H1 (cell line): ENCODE data around the gene FAM177A1. TPM values are rescaled to one million over a fixed set of nuclear protein-coding genes. Genes with fewer than 3 reads are reported as not detected.

Experiments
- CTCF ChIA-PET: fragments of 300-600 bp; sonication (Branson Sonifier 250); formaldehyde crosslinking; loops from one replicate; lab custom pipeline; 2021; ENCODE audit not compliant: partially characterized antibody; lab: Charles Lee
- POLR2A ChIA-PET: fragments of 300-600 bp; sonication (Branson Sonifier 250); formaldehyde crosslinking; loops from one replicate; lab custom pipeline; 2021; ENCODE audit warnings: inconsistent platforms; ENCODE audit not compliant: partially characterized antibody; lab: Charles Lee
- DNase-seq, 2 experiments: peaks; one replicate each; pipeline versions ENCODE4 v3.0.0 to v3.0.0-alpha.2; 2010 to 2022; ENCODE audit warnings: low spot score in 2 of 2, low read depth in 1 of 2, mixed read lengths in 1 of 2
- FAIRE-seq: peaks from 2 replicates; lab custom pipeline; 2011; peaks lifted over from hg19 to GRCh38; lab: Jason Lieb, UNC
- H2AFZ ChIP-seq: 2 replicates; pipeline ENCODE4 v1.8.1; 2012; ENCODE audit warnings: low read length, inconsistent platforms
- H2AK5ac ChIP-seq: 2 replicates; pipeline ENCODE4 v1.6.1; 2013; ENCODE audit warnings: low read depth, low read length
- H2BK120ac ChIP-seq: replicated peaks from 2 replicates; pipeline ENCODE3; 2013; ENCODE audit warnings: low read depth, low read length, inconsistent platforms
- H2BK12ac ChIP-seq: 2 replicates; pipeline ENCODE4 v1.6.1; 2013; ENCODE audit warnings: low read depth, low read length
- H2BK15ac ChIP-seq: 2 replicates; pipeline ENCODE4 v1.6.1; 2013; ENCODE audit warnings: low read length
- H2BK20ac ChIP-seq: 2 replicates; pipeline ENCODE4 v1.6.1; 2013; ENCODE audit warnings: low read length
- H2BK5ac ChIP-seq: 2 replicates; pipeline ENCODE4 v1.6.1; 2013; ENCODE audit warnings: low read depth, low read length
- H3K14ac ChIP-seq: 2 replicates; pipeline ENCODE4 v1.6.1; 2013; ENCODE audit warnings: inconsistent platforms; ENCODE audit not compliant: insufficient read length
- H3K18ac ChIP-seq: 2 replicates; pipeline ENCODE4 v1.6.1; 2013; ENCODE audit warnings: low read length; ENCODE audit errors: extremely low read depth
- H3K23ac ChIP-seq: 2 replicates; pipeline ENCODE4 v1.6.1; 2013; ENCODE audit warnings: inconsistent platforms; ENCODE audit not compliant: insufficient read length
- H3K23me2 ChIP-seq: 2 replicates; pipeline ENCODE4 v1.6.1; 2013; ENCODE audit warnings: low read depth, low read length
- H3K27ac ChIP-seq: 2 replicates; pipeline ENCODE4 v1.6.1; 2011; ENCODE audit warnings: low read depth, low read length, inconsistent platforms
- H3K27me3 ChIP-seq, 4 experiments: replicated peaks in 1 of 4; 1 replicate in 1 of 4; 2 replicates in 3 of 4; pipeline versions ENCODE4 v1.6.1 to v1.8.1; 2011 to 2013; ENCODE audit warnings: low read length in 3 of 4, mild to moderate bottlenecking in 3 of 4, inconsistent platforms in 2 of 4, mixed read lengths in 2 of 4, moderate library complexity in 1 of 4; ENCODE audit not compliant: control insufficient read depth in 3 of 4, insufficient read depth in 3 of 4; ENCODE audit errors: extremely low read depth in 1 of 4
- H3K36me3 ChIP-seq, 4 experiments: 2 replicates each; pipeline versions ENCODE4 v1.6.1 to v1.8.1; 2011 to 2013; ENCODE audit warnings: mild to moderate bottlenecking in 4 of 4, low read length in 3 of 4, moderate library complexity in 2 of 4, control low read depth in 1 of 4, inconsistent platforms in 1 of 4; ENCODE audit not compliant: insufficient read depth in 4 of 4, control insufficient read depth in 2 of 4
- H3K4ac ChIP-seq: replicated peaks from 2 replicates; pipeline ENCODE3; 2013; ENCODE audit warnings: low read length, low read depth, mixed read lengths, inconsistent platforms; ENCODE audit not compliant: insufficient read length
- H3K4me1 ChIP-seq, 4 experiments: replicated peaks in 1 of 4; 1 replicate in 1 of 4; 2 replicates in 3 of 4; pipeline versions ENCODE4 v1.6.1 to v1.8.1; 2011 to 2013; ENCODE audit warnings: low read length in 3 of 4, inconsistent platforms in 2 of 4, mixed read lengths in 1 of 4; ENCODE audit not compliant: insufficient read depth in 4 of 4, control insufficient read depth in 3 of 4
- H3K4me2 ChIP-seq, 2 experiments: 2 replicates each; pipeline versions ENCODE4 v1.6.1 to v1.8.1; 2011 to 2013; ENCODE audit warnings: low read depth in 2 of 2, low read length in 2 of 2, control low read depth in 1 of 2, inconsistent platforms in 1 of 2, mild to moderate bottlenecking in 1 of 2; ENCODE audit not compliant: insufficient read depth in 1 of 2
- H3K4me3 ChIP-seq, 4 experiments: fragments of 200-600, 300-600 bp in 1 of 4; sonication (generic), shearing (Covaris generic), sonication (Bioruptor Twin) in 1 of 4; 2 replicates each; pipeline versions ENCODE4 v1.5.1 to v1.8.1; 2011 to 2016; ENCODE audit warnings: low read length in 4 of 4, low read depth in 3 of 4, control low read depth in 2 of 4, inconsistent platforms in 2 of 4, mild to moderate bottlenecking in 2 of 4, mixed read lengths in 1 of 4, moderate library complexity in 1 of 4; ENCODE audit not compliant: insufficient read depth in 2 of 4; ENCODE audit errors: extremely low read depth in 1 of 4
- H3K56ac ChIP-seq: replicated peaks from 2 replicates; pipeline ENCODE3; 2013; ENCODE audit warnings: low read depth, mild to moderate bottlenecking, mixed read lengths, low read length, inconsistent platforms; ENCODE audit not compliant: insufficient read length
- H3K79me1 ChIP-seq: 2 replicates; pipeline ENCODE4 v1.6.1; 2013; ENCODE audit warnings: low read depth, low read length, control low read depth
- H3K79me2 ChIP-seq, 2 experiments: 2 replicates each; pipeline versions ENCODE4 v1.6.1 to v1.8.1; 2012 to 2013; ENCODE audit warnings: low read length in 2 of 2, mild to moderate bottlenecking in 2 of 2, inconsistent platforms in 1 of 2; ENCODE audit not compliant: insufficient read depth in 2 of 2, control insufficient read depth in 1 of 2
- H3K9ac ChIP-seq, 4 experiments: replicated peaks in 1 of 4; 1 replicate in 1 of 4; 2 replicates in 3 of 4; pipeline versions ENCODE4 v1.6.1 to v1.8.1; 2011 to 2013; ENCODE audit warnings: low read depth in 3 of 4, low read length in 3 of 4, control low read depth in 2 of 4, mild to moderate bottlenecking in 2 of 4, moderate library complexity in 2 of 4, inconsistent platforms in 1 of 4; ENCODE audit errors: extremely low read depth in 1 of 4
- H3K9me3 ChIP-seq, 2 experiments: 2 replicates each; pipeline versions ENCODE4 v1.6.1 to v1.8.1; 2012 to 2013; ENCODE audit warnings: mild to moderate bottlenecking in 2 of 2, moderate library complexity in 2 of 2, control low read depth in 1 of 2, inconsistent platforms in 1 of 2, low read depth in 1 of 2, low read length in 1 of 2, mixed read lengths in 1 of 2; ENCODE audit not compliant: insufficient read depth in 2 of 2
- H4K20me1 ChIP-seq, 2 experiments: replicated peaks in 1 of 2; 2 replicates each; pipeline versions ENCODE3 to v1.8.1; 2011 to 2013; ENCODE audit warnings: inconsistent platforms in 2 of 2, low read length in 2 of 2, mild to moderate bottlenecking in 1 of 2; ENCODE audit not compliant: insufficient read depth in 2 of 2, control insufficient read depth in 1 of 2
- H4K5ac ChIP-seq: 2 replicates; pipeline ENCODE4 v1.6.1; 2013; ENCODE audit warnings: low read length, low read depth, mixed read lengths, inconsistent platforms; ENCODE audit not compliant: insufficient read length
- H4K8ac ChIP-seq: 2 replicates; pipeline ENCODE4 v1.8.0; 2013; ENCODE audit warnings: mild to moderate bottlenecking, moderate library complexity, low read length, inconsistent platforms; ENCODE audit not compliant: insufficient read depth; ENCODE audit errors: extremely low read depth
- H4K91ac ChIP-seq: replicated peaks from 2 replicates; pipeline ENCODE3; 2013; ENCODE audit warnings: low read length, mixed read lengths, inconsistent platforms; ENCODE audit not compliant: insufficient read length
- BACH1 ChIP-seq: IDR thresholded peaks from 2 replicates; pipeline ENCODE4 v1.6.1; 2012; ENCODE audit warnings: low read length, improper control_type of control experiment
- CTCF ChIP-seq, 3 experiments: IDR thresholded peaks; 1 replicate in 2 of 3; 2 replicates in 1 of 3; pipeline versions ENCODE4 v1.5.1 to v1.6.1; 2011; ENCODE audit warnings: low read length in 3 of 3, mild to moderate bottlenecking in 3 of 3, inconsistent platforms in 2 of 3, low read depth in 1 of 3, moderate library complexity in 1 of 3; ENCODE audit not compliant: insufficient read depth in 1 of 3; ENCODE audit errors: control extremely low read depth in 1 of 3
- NANOG ChIP-seq: IDR thresholded peaks from 2 replicates; pipeline ENCODE4 v1.6.1; 2011; ENCODE audit warnings: low read length, low read depth, mild to moderate bottlenecking, inconsistent platforms; ENCODE audit not compliant: insufficient read depth, poor library complexity, severe bottlenecking
- POU5F1 ChIP-seq: IDR thresholded peaks from 2 replicates; pipeline ENCODE4 v1.6.1; 2011; ENCODE audit warnings: low read depth, mild to moderate bottlenecking, low read length, moderate library complexity
- TBP ChIP-seq: IDR thresholded peaks from 2 replicates; pipeline ENCODE4 v1.6.1; 2011; ENCODE audit warnings: low read depth, low read length, improper control_type of control experiment
- TEAD4 ChIP-seq: IDR thresholded peaks from 2 replicates; pipeline ENCODE4 v1.6.1; 2012; ENCODE audit warnings: low read depth, low read length, inconsistent platforms, mixed read lengths
- YY1 ChIP-seq: IDR thresholded peaks from 2 replicates; pipeline ENCODE4 v1.6.1; 2011; ENCODE audit warnings: low read depth, mild to moderate bottlenecking, low read length
- WGBS, 2 experiments: shearing (Covaris generic) in 1 of 2; methylation state at CpG; one replicate each; pipeline versions ENCODE4 v1.1.6 to v1.1.7; 2013 to 2015; ENCODE audit warnings: low lambda C conversion rate in 2 of 2, mixed read lengths in 2 of 2, inconsistent platforms in 1 of 2, low coverage in 1 of 2, missing lambda C conversion rate in 1 of 2; ENCODE audit not compliant: insufficient replicate concordance in 2 of 2, insufficient coverage in 1 of 2, insufficient read length in 1 of 2; ENCODE audit errors: extremely low coverage in 1 of 2, missing lambda C conversion rate in 1 of 2; 5-methylcytosine and 5-hydroxymethylcytosine counted together
- polyA plus RNA-seq, 7 experiments: library from polyadenylated mRNA; depleted of rRNA in 3 of 7; stranded (reverse) in 5 of 7; unstranded in 2 of 7; fragments of >200 nt in 5 of 7; fragments of 200-250 nt in 2 of 7; gene quantifications; 1 replicate in 5 of 7; 2 replicates in 1 of 7; 4 replicates in 1 of 7; pipeline versions ENCODE4 v1.2.1 to v1.2.3, GENCODE V29; 2011 to 2013; ENCODE audit warnings: missing spikeins in 2 of 7, mixed read lengths in 2 of 7
- total RNA-seq: library from RNA; stranded (reverse); fragmentation: NEBNext Ultra II Directional; extraction: Animal tissue kit (Norgen Biotek cat#: 25700); gene quantifications from 2 replicates; pipeline ENCODE4 v1.2.1, GENCODE V29; 2021

The FAM177A1 gene
- total and polyA plus RNA-seq, 2 of the 8 experiments (the other 6 are each of a cell fraction or from before 2014, with no cell fraction given), result 11.3 to 34.0 TPM

GRCh38 chr14:35083530-35084150 is 37.6 kb downstream of the FAM177A1 start:
- H3K4me3 ChIP-seq, result no peak overlapping the region

More at GRCh38 chr14:35083530-35084150, 37.6 kb downstream of the FAM177A1 start:
- Histone ChIP-seq H2BK12ac (no peak overlapping the region), H2BK5ac (no peak overlapping the region), H2AK5ac (no peak overlapping the region), H3K36me3 (peaks cover 5 to 37% (median 10%) of the 10 kb centered on the region in 4 experiments; a peak in 7 of 8 replicates), H3K18ac (no peak overlapping the region), H3K9me3 (no peaks in the 10 kb centered on the region), H3K14ac (no peak overlapping the region), H4K20me1 (no peaks in the 10 kb centered on the region), H2AFZ (no peak overlapping the region), H2BK20ac (no peak overlapping the region), H3K23me2 (no peaks in the 10 kb centered on the region), H4K5ac (no peak overlapping the region), H4K8ac (no peak overlapping the region), H3K4me2 (no peak overlapping the region), H3K79me2 (no peaks in the 10 kb centered on the region), H3K4me1 (no peaks in the 10 kb centered on the region), H3K79me1 (no peaks in the 10 kb centered on the region), H2BK120ac (no peak overlapping the region), H3K27me3 (no peaks in the 10 kb centered on the region), H3K9ac (no peak overlapping the region), H3K56ac (no peak overlapping the region), H3K4ac (no peak overlapping the region), H2BK15ac (no peak overlapping the region), H3K27ac (no peak overlapping the region)
- ChIA-PET POLR2A (interaction anchor here (0.6 to 0.9 kb wide), 4 partner anchors 38 to 539 kb away, joined by 3 to 5 read pairs (median 3); partner anchors contain the start of gene PPP2R3C), CTCF (no interaction called here)
- no peak for DNase-seq
- FAIRE-seq, result no peak
- TF ChIP-seq CTCF (IDR thresholded peaks at IDR 0.05; ENCODE audit: control extremely low read depth in 1 of 3, insufficient read depth in 1 of 3, low read depth in 1 of 3, low read length in 3 of 3) (no peak), TBP (no peak), POU5F1 (no peak), BACH1 (no peak), TEAD4 (no peak), YY1 (no peak), NANOG (no peak)
- TF ChIP-seq, all 59 proteins: peak for 0
- 95% methylated on average over 8 of the region's 8 CpGs; no CpG with 5 or more reads in 1 of the 2 experiments for WGBS, 2 experiments
- no peak overlapping the region for H3K23ac ChIP-seq
- no peak overlapping the region for H4K91ac ChIP-seq
